NOMO-1 treated with DMSO at 0.1 percent for 48 hours (cell line): ENCODE data around the gene CEP20.
A peak's percentile ranks its signal among the peaks of the same experiment; 100 is the strongest.
"Not testable (repeated sequence)": the region's sequence is repeated elsewhere in the genome, so short reads cannot be mapped to it uniquely, and the experiment has no call there.

ENCODE experiments used
- DNase-seq: peaks from one replicate; lab custom pipeline; 2025; ENCODE audit not compliant: unreplicated experiment; lab: John Stamatoyannopoulos, UW

Gene CEP20

GRCh38 chr16:15858921-15859668 lies 29.3 kb downstream of the CEP20 start:
- DNase-seq = no peak

GRCh38 chr16:15857724-15858560 lies 30.5 kb downstream of the CEP20 start:
- no peak for DNase-seq

- no peak for DNase-seq
Observed at GRCh38 chr16:15856901-15857698, 31.3 kb downstream of the CEP20 start, which contains the start of gene MYH11. Gene MYH11, minus strand, starts transcription at chr16:15857028. Its CDS starts 18,776 bp downstream, at chr16:15838252.

GRCh38 chr16:15856182-15856581 lies 32.2 kb downstream of the CEP20 start:
- no peak for DNase-seq

GRCh38 chr16:15855704-15856003 lies 32.7 kb downstream of the CEP20 start:
- DNase-seq = no peak

GRCh38 chr16:15854906-15855703 lies 33.3 kb downstream of the CEP20 start:
- no peak for DNase-seq

- DNase-seq = no peak
Observed at GRCh38 chr16:15854061-15854460, 34.3 kb downstream of the CEP20 start.

GRCh38 chr16:15853021-15853420 lies 35.4 kb downstream of the CEP20 start:
- DNase-seq = no peak

GRCh38 chr16:15850555-15850954 lies 37.8 kb downstream of the CEP20 start:
- DNase-seq = not testable (repeated sequence)

- DNase-seq = no peak
Observed at GRCh38 chr16:15849209-15849981, 39.0 kb downstream of the CEP20 start.

- DNase-seq = no peak
Observed at GRCh38 chr16:15847611-15848175, 40.7 kb downstream of the CEP20 start.

- DNase-seq = no peak
Observed at GRCh38 chr16:15846510-15846909, 41.9 kb downstream of the CEP20 start.

GRCh38 chr16:15843635-15844279 lies 44.6 kb downstream of the CEP20 start:
- no peak for DNase-seq

- DNase-seq = not testable (repeated sequence)
Observed at GRCh38 chr16:15839204-15839603, 49.2 kb downstream of the CEP20 start.

- no peak for DNase-seq
Observed at GRCh38 chr16:15837761-15838160, 50.6 kb downstream of the CEP20 start.

GRCh38 chr16:15836965-15837611 lies 51.3 kb downstream of the CEP20 start:
- no peak for DNase-seq

GRCh38 chr16:15836074-15836473 lies 52.3 kb downstream of the CEP20 start:
- DNase-seq = no peak

GRCh38 chr16:15835136-15835878 lies 53.1 kb downstream of the CEP20 start:
- DNase-seq = peak; percentile 46
